Neural cell (in vitro differentiated cells): ENCODE data around the gene FILIP1. TPM values are rescaled to one million over a fixed set of nuclear protein-coding genes. Genes with fewer than 3 reads are reported as not detected.

ENCODE experiments used
- H2AFZ ChIP-seq: fragments of 200-600, 300-800 bp; sonication (generic), shearing (Covaris generic); 2 replicates; pipeline ENCODE4 v1.6.0; 2014; ENCODE audit warnings: low read depth, mild to moderate bottlenecking, antibody characterized with exemption, low read length, moderate library complexity
- H3F3A ChIP-seq: fragments of 200-600 bp; shearing (Covaris generic); 2 replicates; pipeline ENCODE4 v1.6.1; 2016; ENCODE audit warnings: mild to moderate bottlenecking, moderate library complexity, mixed read lengths, antibody characterized with exemption, low read length; ENCODE audit not compliant: insufficient read depth, poor library complexity, severe bottlenecking
- H3K27ac ChIP-seq: fragments of 200-600, 300-800 bp; sonication (generic), shearing (Covaris generic); 2 replicates; pipeline ENCODE4 v1.5.1; 2014; ENCODE audit warnings: mild to moderate bottlenecking, low read length, moderate library complexity
- H3K27me3 ChIP-seq: fragments of 300-800, 200-600 bp; sonication (generic), shearing (Covaris generic); 2 replicates; pipeline ENCODE4 v1.6.0; 2014; ENCODE audit warnings: mild to moderate bottlenecking, low read depth, low read length, moderate library complexity; ENCODE audit not compliant: insufficient read depth
- H3K36me3 ChIP-seq: fragments of 300-800, 200-600 bp; sonication (generic), shearing (Covaris generic); 2 replicates; pipeline ENCODE4 v1.5.1; 2014; ENCODE audit warnings: mild to moderate bottlenecking, antibody characterized with exemption, low read length, moderate library complexity; ENCODE audit not compliant: insufficient read depth
- H3K4me2 ChIP-seq: fragments of 300-800, 200-600 bp; sonication (generic), shearing (Covaris generic); 2 replicates; pipeline ENCODE4 v1.6.0; 2014; ENCODE audit warnings: mild to moderate bottlenecking, low read length
- H3K4me3 ChIP-seq: fragments of 300-800, 200-600 bp; sonication (generic), shearing (Covaris generic); 2 replicates; pipeline ENCODE4 v1.5.1; 2014; ENCODE audit warnings: mild to moderate bottlenecking, low read length, moderate library complexity
- H3K79me2 ChIP-seq: fragments of 200-600 bp; shearing (Covaris generic); replicated peaks from 2 replicates; pipeline ENCODE4 v1.6.0; 2014; ENCODE audit warnings: mild to moderate bottlenecking, low read length, moderate library complexity; ENCODE audit not compliant: insufficient read depth
- H3K9ac ChIP-seq: fragments of 300-800, 200-600 bp; sonication (generic), shearing (Covaris generic); 2 replicates; pipeline ENCODE4 v1.6.1; 2016; ENCODE audit warnings: mild to moderate bottlenecking, low read length, mixed read lengths
- H3K9me2 ChIP-seq: fragments of 200-600 bp; shearing (Covaris generic); 2 replicates; pipeline ENCODE4 v1.6.1; 2016; ENCODE audit warnings: mild to moderate bottlenecking, low read length, mixed read lengths; ENCODE audit not compliant: insufficient read depth
- H3K9me3 ChIP-seq: fragments of 200-600, 300-800 bp; sonication (generic), shearing (Covaris generic); 2 replicates; pipeline ENCODE4 v1.6.1; 2016; ENCODE audit warnings: mild to moderate bottlenecking, mixed run types, low read length, moderate library complexity, mixed read lengths
- H4K20me1 ChIP-seq: fragments of 200-600 bp; shearing (Covaris generic); 2 replicates; pipeline ENCODE4 v1.6.1; 2016; ENCODE audit warnings: mild to moderate bottlenecking, mixed run types; ENCODE audit not compliant: insufficient read depth
- CTCF ChIP-seq: fragments of 450-650 bp; IDR thresholded peaks from 2 replicates; pipeline ENCODE4 v1.5.1; 2014; ENCODE audit warnings: antibody characterized with exemption, mild to moderate bottlenecking, moderate library complexity; ENCODE audit not compliant: poor library complexity, severe bottlenecking
- EP300 ChIP-seq: fragments of 450-650 bp; conservative IDR thresholded peaks from 2 replicates; pipeline ENCODE4 v1.6.1; 2014; ENCODE audit warnings: antibody characterized with exemption, mild to moderate bottlenecking, moderate library complexity; ENCODE audit not compliant: poor library complexity, severe bottlenecking
- EZH2 ChIP-seq: fragments of 200-600, 300-800 bp; shearing (Covaris generic), sonication (generic); IDR thresholded peaks from 2 replicates; pipeline ENCODE4 v1.6.1; 2014; ENCODE audit warnings: antibody characterized with exemption, low read length, borderline replicate concordance, mild to moderate bottlenecking; ENCODE audit not compliant: insufficient read depth, poor library complexity, severe bottlenecking
- MXI1 ChIP-seq: fragments of 450-650 bp; conservative IDR thresholded peaks from 2 replicates; pipeline ENCODE4 v1.6.1; 2014; ENCODE audit warnings: antibody characterized with exemption, mild to moderate bottlenecking; ENCODE audit not compliant: poor library complexity, severe bottlenecking
- POLR2AphosphoS5 ChIP-seq: IDR thresholded peaks from 2 replicates; pipeline ENCODE4 v1.6.1; 2012
- RAD21 ChIP-seq: fragments of 450-650 bp; conservative IDR thresholded peaks from 2 replicates; pipeline ENCODE4 v1.6.1; 2014; ENCODE audit warnings: antibody characterized with exemption, mild to moderate bottlenecking, moderate library complexity
- REST ChIP-seq: IDR thresholded peaks from 2 replicates; pipeline ENCODE4 v1.6.1; 2012; ENCODE audit warnings: borderline replicate concordance
- SMC3 ChIP-seq: fragments of 450-650 bp; conservative IDR thresholded peaks from 2 replicates; pipeline ENCODE4 v1.6.1; 2014; ENCODE audit warnings: antibody characterized with exemption, mild to moderate bottlenecking, moderate library complexity; ENCODE audit not compliant: poor library complexity
- TAF1 ChIP-seq: IDR thresholded peaks from 2 replicates; pipeline ENCODE4 v1.6.1; 2012; ENCODE audit warnings: low read depth
- polyA plus RNA-seq: library from polyadenylated mRNA; depleted of rRNA; stranded (reverse); fragments of >200 nt; gene quantifications from 2 replicates; pipeline ENCODE4 v1.2.3, GENCODE V29; 2014

The FILIP1 gene
- polyA plus RNA-seq, 1 donor from 2014 or later = 1.4 TPM

GRCh38 chr6:75307364-75308004 is 186.1 kb downstream of the FILIP1 start:
- Histone ChIP-seq H4K20me1 (no peaks in the 10 kb centered on the region), H3F3A (no peaks in the 10 kb centered on the region), H3K27me3 (no peaks in the 10 kb centered on the region), H3K9me3 (no peaks in the 10 kb centered on the region), H3K4me3 (no peak overlapping the region), H3K79me2 (no peaks in the 10 kb centered on the region), H3K9me2 (no peaks in the 10 kb centered on the region), H3K36me3 (no peaks in the 10 kb centered on the region), H3K27ac (no peak overlapping the region), H2AFZ (no peak overlapping the region), H3K9ac (no peak overlapping the region), H3K4me2 (no peak overlapping the region)
- no peak for TF ChIP-seq MXI1
- no peak for TF ChIP-seq REST

GRCh38 chr6:75306064-75306463 is 187.5 kb downstream of the FILIP1 start:
- Histone ChIP-seq H3K9ac (no peak overlapping the region), H3K36me3 (no peaks in the 10 kb centered on the region), H3K4me2 (no peak overlapping the region), H3K79me2 (no peaks in the 10 kb centered on the region), H3K4me3 (no peak overlapping the region), H3K9me3 (no peaks in the 10 kb centered on the region), H2AFZ (no peak overlapping the region), H4K20me1 (no peaks in the 10 kb centered on the region), H3K27me3 (no peaks in the 10 kb centered on the region), H3K27ac (no peak overlapping the region), H3K9me2 (no peaks in the 10 kb centered on the region), H3F3A (no peaks in the 10 kb centered on the region)
- no peak for TF ChIP-seq REST
- no peak for TF ChIP-seq POLR2AphosphoS5
- TF ChIP-seq SMC3 = no peak
- TF ChIP-seq MXI1 = no peak
- no peak for TF ChIP-seq EP300
- no peak for TF ChIP-seq CTCF
- TF ChIP-seq TAF1 = no peak
- TF ChIP-seq EZH2 = no peak
- no peak for TF ChIP-seq RAD21
